Measurements from ENCODE around the gene EVC2.

The EVC2 gene

DNA sequence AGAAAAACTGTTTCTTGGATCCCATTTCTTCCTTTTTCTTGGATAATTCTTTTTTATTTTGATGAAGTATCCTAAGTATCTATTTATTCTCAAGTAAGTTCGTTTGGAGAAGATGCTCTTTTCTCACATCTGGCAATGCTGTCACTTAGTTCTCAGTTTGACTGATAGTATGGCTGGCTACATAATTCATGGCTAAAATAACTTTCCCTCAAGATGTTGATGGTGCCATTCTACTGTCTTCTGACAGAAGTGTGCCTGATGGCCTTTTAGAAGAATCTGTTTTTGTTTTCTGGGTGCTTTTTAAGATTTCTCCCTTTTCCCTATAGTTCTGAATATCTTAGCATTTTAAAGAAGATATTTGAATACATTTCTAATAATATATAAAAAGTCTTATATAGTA, 41.6 kb downstream of the EVC2 start:
- DNase-seq, result no peak

- no peak for DNase-seq
These were observed 43.6 kb downstream of the EVC2 start for GRCh38 chr4:5664778-5665177.

DNA sequence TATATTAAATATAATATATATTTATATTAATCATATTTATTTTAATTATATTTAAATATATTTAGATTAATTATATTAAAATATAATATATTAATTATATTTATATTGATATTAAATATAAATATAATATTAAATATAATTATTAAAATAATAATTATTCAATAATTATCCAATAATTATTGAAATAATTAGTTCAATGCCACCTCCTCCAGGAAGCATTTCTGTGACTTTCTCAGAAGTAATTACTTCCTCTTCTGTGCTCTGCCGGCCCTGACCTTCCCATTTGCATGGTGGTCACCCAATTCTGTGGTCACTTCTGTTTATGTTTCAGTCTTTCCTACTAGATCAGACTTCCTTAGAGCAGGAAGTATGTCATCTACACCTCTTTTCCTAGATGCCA, 45.8 kb downstream of the EVC2 start:
- no peak for DNase-seq

DNA sequence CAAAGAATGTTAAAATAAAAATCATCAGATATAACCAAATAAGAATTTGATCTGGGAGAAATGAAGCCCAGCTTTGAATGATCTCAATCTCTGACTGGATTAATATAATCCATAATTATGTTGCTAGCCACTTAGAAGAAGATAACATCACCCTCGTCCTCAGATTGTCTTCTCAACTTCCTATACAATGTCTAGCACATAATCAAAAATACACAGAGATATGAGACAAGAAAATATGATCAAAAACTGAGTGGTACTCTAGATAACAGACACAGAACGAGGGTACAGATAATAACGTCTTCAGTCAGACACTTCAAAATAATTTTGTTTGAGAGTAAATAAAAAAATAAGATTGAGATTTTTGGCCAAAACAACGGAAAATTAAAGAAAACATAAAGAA, 47.1 kb downstream of the EVC2 start:
- no peak for DNase-seq

- DNase-seq, result no peak
These were observed 48.2 kb downstream of the EVC2 start for GRCh38 chr4:5660185-5660584.

DNA sequence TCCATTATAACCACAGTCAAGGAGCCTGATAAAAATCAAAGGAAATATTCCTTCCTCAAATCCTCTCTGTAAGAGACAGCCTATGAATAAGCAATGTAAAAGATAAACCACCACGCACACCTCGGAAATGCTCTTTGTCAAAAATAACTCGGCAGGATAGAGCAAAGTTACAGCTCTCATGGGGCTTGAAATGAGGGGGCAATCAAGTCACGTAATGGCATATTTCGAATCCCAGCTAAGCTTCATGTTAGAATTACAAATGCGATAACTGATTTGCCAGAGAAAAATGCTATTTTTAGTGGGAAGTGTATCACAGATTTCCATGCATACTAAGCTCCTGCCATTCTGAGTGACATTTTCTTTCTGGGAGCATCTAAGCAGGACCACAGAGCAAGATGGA, 49.4 kb downstream of the EVC2 start:
- no peak for DNase-seq

- no peak for DNase-seq
These were observed 51.9 kb downstream of the EVC2 start for GRCh38 chr4:5656415-5656814.

- DNase-seq, result no peak
These were observed 53.6 kb downstream of the EVC2 start for GRCh38 chr4:5654791-5655190.

DNA sequence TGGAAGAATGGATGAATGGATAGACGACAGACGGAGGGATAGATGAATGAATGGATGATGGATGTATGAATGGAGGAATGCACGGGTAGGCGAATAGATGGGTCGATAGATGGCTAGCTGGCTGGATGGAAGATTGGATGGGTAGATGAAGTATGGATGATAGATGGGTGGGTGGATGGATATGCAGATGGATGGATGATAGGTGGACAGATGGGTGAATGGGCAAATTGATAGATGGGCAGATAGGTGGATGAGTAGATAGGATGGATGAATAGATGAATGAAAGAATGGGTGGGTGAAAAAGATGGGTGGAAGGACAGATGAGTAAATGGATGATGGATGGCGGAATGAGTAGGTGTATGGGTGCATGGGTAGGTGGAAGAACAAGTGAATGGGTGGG, 57.3 kb downstream of the EVC2 start:
- no peak for DNase-seq

- no peak for DNase-seq
These were observed 58.3 kb downstream of the EVC2 start for GRCh38 chr4:5650040-5650439.

DNA sequence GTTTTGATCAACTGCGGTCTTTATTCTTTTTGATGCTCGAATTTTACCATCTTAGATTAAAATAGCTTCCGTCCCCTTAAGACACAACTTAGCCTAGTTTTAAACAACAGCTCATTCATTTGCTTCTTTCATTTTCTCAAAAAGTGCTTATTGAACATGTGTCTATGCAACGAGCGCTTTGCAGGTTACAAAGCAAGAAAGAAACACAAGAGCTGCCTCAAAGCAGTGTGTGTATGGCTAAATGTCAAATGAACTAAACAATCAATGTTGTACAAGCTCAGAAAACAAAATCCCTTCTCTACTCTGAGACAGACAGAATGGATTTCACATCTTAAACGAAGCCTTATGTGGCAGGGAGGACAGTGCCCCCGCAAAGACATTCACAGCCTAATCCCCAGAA, 61.0 kb downstream of the EVC2 start:
- DNase-seq, result no peak

DNA sequence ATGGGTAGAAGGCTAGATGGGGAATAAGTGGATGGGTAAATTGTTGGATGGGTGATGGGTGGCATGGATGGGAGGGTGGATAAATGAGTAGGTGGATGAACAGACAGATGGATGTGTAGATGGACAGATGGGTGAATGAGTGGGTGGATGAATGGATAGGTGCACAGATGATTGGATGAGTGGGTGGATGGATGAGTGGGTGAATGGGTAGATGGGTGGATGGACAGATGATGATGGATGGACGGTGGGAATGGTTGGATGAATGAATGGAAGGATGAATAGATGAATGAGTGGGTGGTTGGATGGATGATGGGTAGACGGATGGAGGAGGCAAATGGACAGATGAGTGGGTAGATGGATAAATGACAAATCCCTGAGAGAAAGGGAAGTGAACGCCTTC, 68.3 kb downstream of the EVC2 start:
- no peak for DNase-seq

DNA sequence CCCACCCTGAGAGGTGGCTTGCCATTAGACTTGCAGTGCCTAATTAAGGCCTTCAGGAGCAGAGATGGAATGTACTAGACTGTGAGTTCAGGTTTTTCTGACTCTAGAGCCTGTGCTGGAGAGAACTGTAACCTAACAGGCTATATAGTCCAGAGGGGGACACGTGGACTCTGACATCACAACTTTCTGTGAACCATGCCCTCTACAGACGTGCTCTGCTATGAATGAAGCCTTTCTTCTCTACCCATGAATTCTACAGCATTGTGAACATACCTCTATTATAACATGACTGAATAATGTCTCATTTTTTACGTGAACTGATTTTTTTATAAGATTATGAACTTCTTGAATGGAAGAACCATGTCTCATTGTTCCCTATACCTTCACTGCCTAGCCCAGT, 68.8 kb downstream of the EVC2 start:
- DNase-seq, result no peak

- no peak for DNase-seq
These were observed 69.4 kb downstream of the EVC2 start for GRCh38 chr4:5638976-5639375.

DNA sequence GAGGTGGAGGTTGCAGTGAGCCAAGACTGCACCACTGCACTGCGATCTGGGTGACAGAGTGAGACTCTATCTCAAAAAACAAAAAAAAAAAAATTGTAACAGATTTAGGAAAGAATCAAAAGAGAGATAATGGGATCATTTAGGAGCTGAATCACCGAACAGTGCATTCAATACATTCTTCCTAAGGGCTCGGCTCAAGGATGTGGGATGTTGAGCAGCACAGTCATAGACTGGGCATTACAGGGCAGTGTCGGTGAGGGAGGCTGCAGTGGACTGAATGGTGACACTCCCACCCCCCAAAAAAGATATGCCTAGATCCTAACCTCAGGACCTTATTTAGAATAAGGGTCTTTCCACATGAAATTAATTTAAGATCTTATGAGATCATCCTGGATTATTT, 70.0 kb downstream of the EVC2 start:
- DNase-seq, result no peak

DNA sequence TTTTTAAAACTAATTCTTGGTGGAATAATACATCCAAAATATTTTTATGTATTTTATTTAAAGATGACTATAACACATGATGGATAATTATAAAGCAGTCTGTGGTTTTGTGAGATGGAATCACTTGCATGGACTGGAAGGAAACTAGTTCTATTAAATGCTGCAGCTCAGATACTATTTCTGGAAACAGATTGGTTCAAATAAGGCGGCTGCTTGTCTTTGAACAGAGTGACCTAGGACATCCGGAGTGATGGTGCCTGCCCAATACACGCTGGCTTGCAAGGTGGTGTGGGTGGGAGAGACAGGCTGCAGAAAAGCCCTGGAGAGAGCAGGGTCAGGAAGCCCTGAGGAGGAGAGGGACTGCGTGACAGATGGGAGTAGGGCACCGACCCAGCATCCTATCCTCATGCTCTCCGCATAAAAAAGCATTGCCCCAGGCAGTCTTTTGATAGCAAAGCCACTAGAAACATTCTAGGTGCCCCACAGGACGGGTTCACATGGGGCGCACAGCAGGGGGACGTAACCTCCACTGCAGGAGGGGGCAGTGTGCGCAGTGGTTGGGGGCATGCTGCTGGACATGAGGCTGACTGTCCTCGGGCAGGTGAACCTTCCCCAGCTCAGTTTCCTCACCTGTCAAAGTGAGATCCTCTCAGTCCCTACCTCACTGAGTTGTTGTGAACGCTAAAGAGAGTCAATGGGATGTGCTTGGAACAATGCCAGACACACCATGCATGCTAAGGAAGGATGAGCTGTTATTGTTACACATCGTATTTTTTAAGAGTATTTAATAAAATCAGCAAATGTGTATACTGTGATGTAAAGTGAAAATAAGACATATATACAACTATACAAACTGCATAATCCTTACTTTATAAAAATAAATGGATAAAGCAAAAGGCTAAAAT, 71.3 kb downstream of the EVC2 start:
- no peak for DNase-seq

DNA sequence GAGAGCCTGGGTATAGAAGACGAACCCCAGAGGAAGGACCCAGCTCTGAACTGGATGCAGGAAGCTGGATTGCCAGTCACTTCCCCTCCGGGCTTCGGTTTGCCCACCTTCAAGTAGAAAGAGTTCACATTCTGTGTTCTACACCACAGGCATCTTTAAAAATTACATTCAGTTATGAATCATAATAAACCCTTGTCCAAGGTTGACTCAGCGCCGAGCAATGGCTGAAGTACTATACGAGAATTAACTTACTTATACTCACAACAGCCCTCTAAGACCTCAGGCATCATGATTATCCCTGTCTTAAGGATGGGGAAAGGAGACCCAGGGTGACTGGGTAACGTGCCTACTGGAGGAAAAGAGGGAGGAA, 72.5 kb downstream of the EVC2 start:
- no peak for DNase-seq

GRCh38 chr4:5632571-5632970, 75.8 kb downstream of the EVC2 start:
- no peak for DNase-seq

- DNase-seq, result no peak
These were observed 76.3 kb downstream of the EVC2 start for GRCh38 chr4:5632066-5632440.

DNA sequence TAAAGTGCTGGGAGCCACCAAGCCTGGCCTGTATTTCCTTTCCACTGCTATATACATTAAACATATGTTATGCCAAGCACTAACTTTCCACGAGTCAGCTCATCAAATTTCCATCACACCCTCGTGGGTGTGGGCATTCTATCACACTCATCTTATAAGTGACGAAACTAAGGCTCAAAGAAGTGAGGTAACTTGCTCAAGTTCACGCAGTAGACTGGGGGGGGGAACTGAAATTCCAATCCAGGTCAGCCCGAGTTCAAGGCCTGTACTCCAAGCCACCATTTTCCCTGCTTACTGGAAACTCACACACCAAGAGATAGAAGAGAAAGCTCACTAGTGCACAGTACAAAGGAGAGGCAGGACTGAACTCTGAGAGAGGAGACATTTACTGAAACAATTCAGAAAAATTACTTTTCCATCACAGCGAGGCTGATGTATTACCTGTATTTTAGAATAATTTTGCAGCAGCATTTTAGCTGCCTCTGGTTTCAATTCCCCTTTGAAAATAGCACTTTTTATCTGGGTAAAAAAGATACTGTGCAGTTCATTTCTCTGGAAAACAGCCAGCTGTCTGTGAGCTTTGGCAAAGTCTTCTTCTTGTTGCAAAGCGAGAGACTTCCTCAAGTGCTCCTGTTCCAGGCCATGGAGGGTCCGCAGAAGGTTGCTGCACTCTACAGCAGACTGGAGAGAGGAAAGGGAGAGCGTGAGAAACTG, 76.8 kb downstream of the EVC2 start:
- DNase-seq, result no peak

- DNase-seq, result no peak
These were observed 77.6 kb downstream of the EVC2 start for GRCh38 chr4:5630762-5631161.

- DNase-seq, result no peak
These were observed 78.8 kb downstream of the EVC2 start for GRCh38 chr4:5629542-5629941.

GRCh38 chr4:5626913-5627312, 81.4 kb downstream of the EVC2 start:
- DNase-seq, result no peak

DNA sequence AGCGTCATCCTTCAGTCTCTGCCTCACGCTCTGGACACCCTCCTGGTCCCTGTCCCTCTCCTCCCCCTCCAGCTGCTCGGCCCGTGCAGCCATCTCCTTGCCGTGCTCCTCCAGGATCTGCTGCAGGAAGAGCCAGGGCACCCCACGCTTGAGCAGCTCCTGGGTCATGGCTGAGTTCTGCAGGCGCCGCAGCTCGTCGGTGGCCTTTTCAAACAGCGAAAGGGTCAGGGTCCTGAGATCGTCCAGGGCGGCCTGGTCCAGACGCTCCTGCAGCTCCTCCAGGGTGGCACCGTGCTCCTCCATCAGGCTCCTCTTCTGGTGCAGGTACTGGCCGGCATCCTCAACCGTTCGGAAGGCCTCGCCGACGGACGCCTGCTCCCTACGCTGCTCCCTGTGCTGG, 85.8 kb downstream of the EVC2 start:
- DNase-seq, result no peak

All from CD4-positive, alpha-beta T cell treated with Interleukin-4 for 1 hour (primary cell).